Right lobe of liver (tissue), 4 donors: ENCODE results near the gene WNT8B.

Experiments
- POLR2A ChIP-seq: fragments of 450-650 bp; IDR thresholded peaks from one replicate; pipeline ENCODE4 v1.6.1; 2017; ENCODE audit warnings: antibody characterized with exemption, mild to moderate bottlenecking
- TF ChIP-seq, protein P1 (sequence below), 4 donors: fragments of 200-600 bp in 3 of 4; fragments of 450-650 bp in 1 of 4; IDR thresholded peaks; one replicate each; pipeline versions ENCODE4 v1.5.1 to v1.8.0; 2016 to 2022; ENCODE audit warnings: antibody characterized with exemption in 4 of 4, mild to moderate bottlenecking in 2 of 4
- donor health status: DM: no; HTN: no; CAD: no.
- donor health status: DM: no; HTN: no; CAD: no.
- donor health status: DM: no; HTN: yes; CAD: no.

DNA sequence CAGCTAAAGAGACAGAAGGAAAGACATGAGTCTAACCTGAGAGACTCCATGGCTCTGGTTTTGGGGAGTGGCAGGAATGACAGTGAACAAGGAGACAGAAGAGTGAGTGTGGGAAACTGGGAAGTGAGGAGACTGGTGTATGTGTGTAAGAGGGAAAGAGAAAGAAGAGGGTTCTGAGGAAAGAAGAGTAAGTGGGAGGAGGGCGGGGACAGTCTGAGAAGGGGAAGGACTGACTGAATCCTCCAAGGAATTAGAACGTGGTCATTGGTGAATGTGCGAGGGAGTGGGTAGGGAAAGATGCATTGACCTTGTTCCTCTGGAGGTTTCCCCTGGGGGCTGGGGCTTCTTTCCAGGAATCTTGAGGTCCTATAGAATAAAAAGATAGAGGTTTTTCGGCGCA, 26.6 kb downstream of the WNT8B start:
- TF ChIP-seq, protein P1, sequence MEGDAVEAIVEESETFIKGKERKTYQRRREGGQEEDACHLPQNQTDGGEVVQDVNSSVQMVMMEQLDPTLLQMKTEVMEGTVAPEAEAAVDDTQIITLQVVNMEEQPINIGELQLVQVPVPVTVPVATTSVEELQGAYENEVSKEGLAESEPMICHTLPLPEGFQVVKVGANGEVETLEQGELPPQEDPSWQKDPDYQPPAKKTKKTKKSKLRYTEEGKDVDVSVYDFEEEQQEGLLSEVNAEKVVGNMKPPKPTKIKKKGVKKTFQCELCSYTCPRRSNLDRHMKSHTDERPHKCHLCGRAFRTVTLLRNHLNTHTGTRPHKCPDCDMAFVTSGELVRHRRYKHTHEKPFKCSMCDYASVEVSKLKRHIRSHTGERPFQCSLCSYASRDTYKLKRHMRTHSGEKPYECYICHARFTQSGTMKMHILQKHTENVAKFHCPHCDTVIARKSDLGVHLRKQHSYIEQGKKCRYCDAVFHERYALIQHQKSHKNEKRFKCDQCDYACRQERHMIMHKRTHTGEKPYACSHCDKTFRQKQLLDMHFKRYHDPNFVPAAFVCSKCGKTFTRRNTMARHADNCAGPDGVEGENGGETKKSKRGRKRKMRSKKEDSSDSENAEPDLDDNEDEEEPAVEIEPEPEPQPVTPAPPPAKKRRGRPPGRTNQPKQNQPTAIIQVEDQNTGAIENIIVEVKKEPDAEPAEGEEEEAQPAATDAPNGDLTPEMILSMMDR (IDR thresholded peaks at IDR 0.05), result no peak
- TF ChIP-seq POLR2A, result no peak
